ENCODE measurements around the gene TPST1. TPM values are rescaled to one million over a fixed set of nuclear protein-coding genes. Genes with fewer than 3 reads are reported as not detected.
A peak's percentile ranks its signal among the peaks of the same experiment; 100 is the strongest.

Gene TPST1
- total and polyA plus RNA-seq, 9 of the 15 experiments (the other 6 are each of a cell fraction or from before 2014, with no cell fraction given): 0.15 to 2.2 (median 0.53) TPM

- TF ChIP-seq, protein P1, sequence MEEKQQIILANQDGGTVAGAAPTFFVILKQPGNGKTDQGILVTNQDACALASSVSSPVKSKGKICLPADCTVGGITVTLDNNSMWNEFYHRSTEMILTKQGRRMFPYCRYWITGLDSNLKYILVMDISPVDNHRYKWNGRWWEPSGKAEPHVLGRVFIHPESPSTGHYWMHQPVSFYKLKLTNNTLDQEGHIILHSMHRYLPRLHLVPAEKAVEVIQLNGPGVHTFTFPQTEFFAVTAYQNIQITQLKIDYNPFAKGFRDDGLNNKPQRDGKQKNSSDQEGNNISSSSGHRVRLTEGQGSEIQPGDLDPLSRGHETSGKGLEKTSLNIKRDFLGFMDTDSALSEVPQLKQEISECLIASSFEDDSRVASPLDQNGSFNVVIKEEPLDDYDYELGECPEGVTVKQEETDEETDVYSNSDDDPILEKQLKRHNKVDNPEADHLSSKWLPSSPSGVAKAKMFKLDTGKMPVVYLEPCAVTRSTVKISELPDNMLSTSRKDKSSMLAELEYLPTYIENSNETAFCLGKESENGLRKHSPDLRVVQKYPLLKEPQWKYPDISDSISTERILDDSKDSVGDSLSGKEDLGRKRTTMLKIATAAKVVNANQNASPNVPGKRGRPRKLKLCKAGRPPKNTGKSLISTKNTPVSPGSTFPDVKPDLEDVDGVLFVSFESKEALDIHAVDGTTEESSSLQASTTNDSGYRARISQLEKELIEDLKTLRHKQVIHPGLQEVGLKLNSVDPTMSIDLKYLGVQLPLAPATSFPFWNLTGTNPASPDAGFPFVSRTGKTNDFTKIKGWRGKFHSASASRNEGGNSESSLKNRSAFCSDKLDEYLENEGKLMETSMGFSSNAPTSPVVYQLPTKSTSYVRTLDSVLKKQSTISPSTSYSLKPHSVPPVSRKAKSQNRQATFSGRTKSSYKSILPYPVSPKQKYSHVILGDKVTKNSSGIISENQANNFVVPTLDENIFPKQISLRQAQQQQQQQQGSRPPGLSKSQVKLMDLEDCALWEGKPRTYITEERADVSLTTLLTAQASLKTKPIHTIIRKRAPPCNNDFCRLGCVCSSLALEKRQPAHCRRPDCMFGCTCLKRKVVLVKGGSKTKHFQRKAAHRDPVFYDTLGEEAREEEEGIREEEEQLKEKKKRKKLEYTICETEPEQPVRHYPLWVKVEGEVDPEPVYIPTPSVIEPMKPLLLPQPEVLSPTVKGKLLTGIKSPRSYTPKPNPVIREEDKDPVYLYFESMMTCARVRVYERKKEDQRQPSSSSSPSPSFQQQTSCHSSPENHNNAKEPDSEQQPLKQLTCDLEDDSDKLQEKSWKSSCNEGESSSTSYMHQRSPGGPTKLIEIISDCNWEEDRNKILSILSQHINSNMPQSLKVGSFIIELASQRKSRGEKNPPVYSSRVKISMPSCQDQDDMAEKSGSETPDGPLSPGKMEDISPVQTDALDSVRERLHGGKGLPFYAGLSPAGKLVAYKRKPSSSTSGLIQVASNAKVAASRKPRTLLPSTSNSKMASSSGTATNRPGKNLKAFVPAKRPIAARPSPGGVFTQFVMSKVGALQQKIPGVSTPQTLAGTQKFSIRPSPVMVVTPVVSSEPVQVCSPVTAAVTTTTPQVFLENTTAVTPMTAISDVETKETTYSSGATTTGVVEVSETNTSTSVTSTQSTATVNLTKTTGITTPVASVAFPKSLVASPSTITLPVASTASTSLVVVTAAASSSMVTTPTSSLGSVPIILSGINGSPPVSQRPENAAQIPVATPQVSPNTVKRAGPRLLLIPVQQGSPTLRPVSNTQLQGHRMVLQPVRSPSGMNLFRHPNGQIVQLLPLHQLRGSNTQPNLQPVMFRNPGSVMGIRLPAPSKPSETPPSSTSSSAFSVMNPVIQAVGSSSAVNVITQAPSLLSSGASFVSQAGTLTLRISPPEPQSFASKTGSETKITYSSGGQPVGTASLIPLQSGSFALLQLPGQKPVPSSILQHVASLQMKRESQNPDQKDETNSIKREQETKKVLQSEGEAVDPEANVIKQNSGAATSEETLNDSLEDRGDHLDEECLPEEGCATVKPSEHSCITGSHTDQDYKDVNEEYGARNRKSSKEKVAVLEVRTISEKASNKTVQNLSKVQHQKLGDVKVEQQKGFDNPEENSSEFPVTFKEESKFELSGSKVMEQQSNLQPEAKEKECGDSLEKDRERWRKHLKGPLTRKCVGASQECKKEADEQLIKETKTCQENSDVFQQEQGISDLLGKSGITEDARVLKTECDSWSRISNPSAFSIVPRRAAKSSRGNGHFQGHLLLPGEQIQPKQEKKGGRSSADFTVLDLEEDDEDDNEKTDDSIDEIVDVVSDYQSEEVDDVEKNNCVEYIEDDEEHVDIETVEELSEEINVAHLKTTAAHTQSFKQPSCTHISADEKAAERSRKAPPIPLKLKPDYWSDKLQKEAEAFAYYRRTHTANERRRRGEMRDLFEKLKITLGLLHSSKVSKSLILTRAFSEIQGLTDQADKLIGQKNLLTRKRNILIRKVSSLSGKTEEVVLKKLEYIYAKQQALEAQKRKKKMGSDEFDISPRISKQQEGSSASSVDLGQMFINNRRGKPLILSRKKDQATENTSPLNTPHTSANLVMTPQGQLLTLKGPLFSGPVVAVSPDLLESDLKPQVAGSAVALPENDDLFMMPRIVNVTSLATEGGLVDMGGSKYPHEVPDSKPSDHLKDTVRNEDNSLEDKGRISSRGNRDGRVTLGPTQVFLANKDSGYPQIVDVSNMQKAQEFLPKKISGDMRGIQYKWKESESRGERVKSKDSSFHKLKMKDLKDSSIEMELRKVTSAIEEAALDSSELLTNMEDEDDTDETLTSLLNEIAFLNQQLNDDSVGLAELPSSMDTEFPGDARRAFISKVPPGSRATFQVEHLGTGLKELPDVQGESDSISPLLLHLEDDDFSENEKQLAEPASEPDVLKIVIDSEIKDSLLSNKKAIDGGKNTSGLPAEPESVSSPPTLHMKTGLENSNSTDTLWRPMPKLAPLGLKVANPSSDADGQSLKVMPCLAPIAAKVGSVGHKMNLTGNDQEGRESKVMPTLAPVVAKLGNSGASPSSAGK (IDR thresholded peaks at IDR 0.05): peak; percentile 70; the same call in 1 of the 2 replicates
- TF ChIP-seq, protein P2, sequence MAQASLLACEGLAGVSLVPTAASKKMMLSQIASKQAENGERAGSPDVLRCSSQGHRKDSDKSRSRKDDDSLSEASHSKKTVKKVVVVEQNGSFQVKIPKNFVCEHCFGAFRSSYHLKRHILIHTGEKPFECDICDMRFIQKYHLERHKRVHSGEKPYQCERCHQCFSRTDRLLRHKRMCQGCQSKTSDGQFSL (CRISPR knock-in tag; IDR thresholded peaks at IDR 0.05): no peak
- TF ChIP-seq, protein P2 (tag; IDR thresholded peaks at IDR 0.05): peak in 1 of 2 experiments; percentile 75; a peak in 1 of 4 replicates
- TF ChIP-seq ZNF175 (CRISPR knock-in tag; IDR thresholded peaks at IDR 0.05; ENCODE audit: low read depth): peak; percentile 48; the same call in 1 of the 2 replicates
- TF ChIP-seq, protein P3, sequence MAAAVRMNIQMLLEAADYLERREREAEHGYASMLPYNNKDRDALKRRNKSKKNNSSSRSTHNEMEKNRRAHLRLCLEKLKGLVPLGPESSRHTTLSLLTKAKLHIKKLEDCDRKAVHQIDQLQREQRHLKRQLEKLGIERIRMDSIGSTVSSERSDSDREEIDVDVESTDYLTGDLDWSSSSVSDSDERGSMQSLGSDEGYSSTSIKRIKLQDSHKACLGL (CRISPR knock-in tag; IDR thresholded peaks at IDR 0.05; ENCODE audit: borderline replicate concordance, poor library complexity, severe bottlenecking): no peak
- TF ChIP-seq ZNF146 (CRISPR knock-in tag; IDR thresholded peaks at IDR 0.05; ENCODE audit: unreplicated experiment): no peak
- TF ChIP-seq, protein P4, sequence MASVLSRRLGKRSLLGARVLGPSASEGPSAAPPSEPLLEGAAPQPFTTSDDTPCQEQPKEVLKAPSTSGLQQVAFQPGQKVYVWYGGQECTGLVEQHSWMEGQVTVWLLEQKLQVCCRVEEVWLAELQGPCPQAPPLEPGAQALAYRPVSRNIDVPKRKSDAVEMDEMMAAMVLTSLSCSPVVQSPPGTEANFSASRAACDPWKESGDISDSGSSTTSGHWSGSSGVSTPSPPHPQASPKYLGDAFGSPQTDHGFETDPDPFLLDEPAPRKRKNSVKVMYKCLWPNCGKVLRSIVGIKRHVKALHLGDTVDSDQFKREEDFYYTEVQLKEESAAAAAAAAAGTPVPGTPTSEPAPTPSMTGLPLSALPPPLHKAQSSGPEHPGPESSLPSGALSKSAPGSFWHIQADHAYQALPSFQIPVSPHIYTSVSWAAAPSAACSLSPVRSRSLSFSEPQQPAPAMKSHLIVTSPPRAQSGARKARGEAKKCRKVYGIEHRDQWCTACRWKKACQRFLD (CRISPR knock-in tag; IDR thresholded peaks at IDR 0.05): peak; percentile 67
- no peak for TF ChIP-seq BRF2 (IDR thresholded peaks at IDR 0.05; ENCODE audit: borderline replicate concordance, insufficient read depth, insufficient read length)
Measured at GRCh38 chr7:66281678-66282590, 76.8 kb downstream of the TPST1 start (continued).

Measured in K562 (cell line).